ENCODE measurements around the gene GATD1.
"Not testable (repeated sequence)": the region's sequence is repeated elsewhere in the genome, so short reads cannot be mapped to it uniquely, and the experiment has no call there.

GATD1 gene

DNA sequence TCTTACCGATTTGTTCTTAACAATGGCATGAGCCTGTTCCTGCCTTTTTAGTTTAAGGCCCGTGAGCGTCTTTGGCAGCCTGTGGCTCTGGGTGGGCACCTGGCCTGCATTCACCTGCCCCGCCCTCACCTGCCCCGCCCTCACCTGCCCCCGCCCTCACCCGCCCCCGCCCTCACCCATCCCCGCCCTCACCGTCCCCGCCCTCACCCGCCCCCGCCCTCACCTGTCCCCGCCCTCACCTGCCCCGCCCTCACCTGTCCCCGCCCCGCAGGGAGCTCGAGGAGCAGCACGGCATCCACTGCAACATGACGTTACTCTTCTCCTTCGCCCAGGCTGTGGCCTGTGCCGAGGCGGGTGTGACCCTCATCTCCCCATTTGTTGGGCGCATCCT lies 14.2 kb downstream of the GATD1 start:
- DNase-seq, result no peak

DNA sequence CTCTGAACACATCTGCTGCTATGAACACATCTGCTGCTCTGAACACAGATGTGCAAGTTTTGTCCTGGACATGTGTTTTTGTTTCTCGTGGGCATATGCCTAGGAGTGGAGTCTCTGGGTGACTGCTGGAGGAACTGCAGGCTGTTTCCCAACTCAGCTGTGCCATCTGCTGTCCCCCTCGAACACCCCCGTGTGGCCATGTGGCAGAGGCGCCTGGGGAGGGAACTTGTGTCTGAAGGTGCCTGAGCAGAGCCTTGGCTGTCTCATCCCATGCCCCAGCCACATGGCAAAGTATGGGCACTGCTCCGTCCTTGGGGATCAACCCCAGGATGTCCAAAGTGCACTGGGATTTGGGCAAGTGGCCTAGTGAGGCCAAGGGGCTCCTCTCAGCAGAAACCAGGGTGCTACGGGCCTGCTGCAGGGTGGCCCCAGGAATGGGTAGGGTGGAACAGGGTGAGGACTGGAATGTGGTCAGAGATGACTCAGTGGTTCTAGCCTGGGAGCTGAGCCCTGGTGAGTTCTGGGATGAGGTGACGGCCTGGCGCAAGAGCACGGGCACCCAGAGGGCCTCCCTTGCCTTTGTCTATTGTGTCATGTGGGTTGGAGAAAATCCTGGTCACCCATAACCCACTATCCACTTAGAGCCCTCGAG lies 14.7 kb downstream of the GATD1 start:
- DNase-seq, result peak; percentile 70

DNA sequence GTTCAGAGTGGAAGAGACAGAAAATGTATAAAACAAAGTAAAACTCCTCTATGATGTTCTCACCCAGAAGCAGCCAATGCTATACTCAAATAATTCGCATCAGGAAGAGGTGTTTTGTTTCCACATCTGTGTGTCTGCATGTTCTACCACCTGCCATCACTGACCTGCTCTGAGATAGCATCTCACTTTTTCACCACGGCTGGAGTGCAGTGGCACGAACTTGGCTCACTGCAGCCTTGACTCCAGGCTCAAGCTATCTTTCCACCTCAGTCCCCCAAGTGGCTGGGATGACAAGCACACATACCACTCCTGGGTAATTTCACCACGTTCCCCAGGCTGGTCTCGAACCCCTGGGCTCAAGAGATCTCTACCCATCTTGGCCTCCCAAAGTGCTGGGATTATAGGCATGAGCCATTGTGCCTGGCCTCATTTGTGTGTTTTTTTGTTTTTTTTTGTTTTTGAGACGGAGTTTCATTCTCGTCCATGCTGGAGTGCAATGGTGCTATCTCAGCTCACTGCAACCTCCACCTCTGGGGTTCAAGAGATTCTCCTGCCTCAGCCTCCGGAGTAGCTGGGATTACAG lies 15.7 kb downstream of the GATD1 start:
- DNase-seq, result no peak

DNA sequence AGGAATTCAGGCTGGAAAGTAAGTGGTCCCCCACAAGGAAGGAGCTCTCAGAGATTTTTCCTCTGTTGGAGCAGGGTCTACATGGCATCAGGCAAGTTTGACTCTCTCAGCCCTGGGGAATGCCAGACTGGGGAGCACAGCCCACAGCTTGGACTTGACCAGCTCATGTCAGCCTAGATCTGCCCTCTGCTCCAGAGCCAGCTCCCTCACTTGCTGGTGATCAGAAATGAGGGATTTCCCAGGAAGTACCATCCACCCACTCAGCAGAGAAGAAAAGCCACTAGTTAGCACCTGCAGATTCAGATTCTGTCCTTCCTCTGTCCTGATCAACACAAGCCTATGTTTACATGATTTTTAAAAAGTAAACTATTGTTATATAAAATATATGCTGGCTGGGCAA lies 17.1 kb downstream of the GATD1 start:
- DNase-seq, result no peak

DNA sequence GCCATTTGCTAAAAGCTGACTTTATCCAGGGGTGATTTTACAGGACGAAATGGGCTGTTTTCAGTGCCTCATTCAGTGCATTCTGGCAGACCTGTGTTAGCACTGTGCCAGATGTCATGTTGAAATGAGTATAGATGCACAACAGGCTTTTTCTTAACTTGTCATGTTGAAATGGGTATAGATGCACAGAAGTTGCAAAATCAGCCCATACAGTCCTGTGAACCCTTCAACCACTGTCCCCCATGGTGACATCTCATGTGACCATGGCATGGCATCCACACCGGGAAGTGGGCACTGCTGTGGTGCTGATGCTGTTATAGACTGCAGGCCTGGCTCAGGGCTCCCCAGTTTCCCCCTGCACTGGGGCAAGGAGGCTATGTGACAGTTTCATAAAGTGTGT lies 27.6 kb downstream of the GATD1 start:
- no peak for DNase-seq

DNA sequence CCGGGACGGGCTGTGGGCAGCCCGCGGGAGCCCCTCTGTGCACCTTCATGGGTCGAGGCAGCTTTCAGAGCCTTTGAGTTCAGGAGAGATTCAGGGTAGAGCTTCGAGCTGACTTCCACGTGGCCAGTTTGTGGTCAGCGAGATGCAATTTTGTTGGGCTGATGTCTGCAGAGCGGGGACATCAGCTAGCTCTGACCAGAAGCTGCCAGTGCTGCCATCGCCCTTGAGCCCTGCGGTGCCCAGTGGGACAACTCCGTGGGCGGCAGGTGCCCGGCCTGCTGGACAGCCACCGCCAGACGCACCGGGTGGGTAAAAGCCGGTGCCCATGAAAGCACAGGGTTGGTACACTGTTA lies 29.3 kb downstream of the GATD1 start:
- DNase-seq, result no peak

DNA sequence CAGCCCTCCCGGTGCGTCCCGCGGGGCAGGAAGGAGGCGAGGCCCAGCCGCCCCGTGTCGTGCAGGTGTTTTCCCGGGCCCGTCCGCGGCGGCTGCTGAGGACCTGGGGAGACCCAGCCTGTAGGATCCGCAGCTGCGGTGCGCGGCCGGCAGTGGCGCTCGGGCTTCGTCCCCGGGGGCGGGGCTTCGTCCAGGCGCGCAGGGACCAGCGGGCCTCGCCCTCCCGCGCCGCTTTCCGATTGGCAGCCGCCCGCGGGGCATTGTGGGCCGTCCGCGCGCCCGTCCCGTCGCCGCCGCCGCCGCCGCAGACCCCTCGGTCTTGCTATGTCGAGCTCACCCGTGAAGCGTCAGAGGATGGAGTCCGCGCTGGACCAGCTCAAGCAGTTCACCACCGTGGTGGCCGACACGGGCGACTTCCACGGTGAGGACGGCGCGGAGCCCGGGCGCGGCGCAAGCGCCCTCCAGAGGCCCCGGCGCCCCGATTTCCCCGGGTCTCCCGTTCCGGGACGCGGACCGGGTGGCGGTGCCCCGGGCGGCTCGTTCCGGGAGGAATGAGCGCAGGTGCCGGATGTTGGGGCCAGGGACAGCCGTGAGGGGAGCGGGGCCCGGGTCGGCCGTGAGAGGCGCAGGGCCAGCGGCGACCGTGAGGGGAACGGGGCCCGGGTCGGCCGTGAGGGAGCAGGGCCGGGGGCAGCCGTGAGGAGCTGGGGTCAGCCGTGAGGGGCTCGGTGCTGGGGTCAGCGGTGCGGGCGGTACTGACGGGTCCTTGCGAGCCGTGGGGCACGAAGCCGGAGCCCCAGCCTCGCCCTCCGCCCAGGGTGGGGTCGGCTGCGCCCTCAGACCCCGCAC lies 29.9 kb downstream of the GATD1 start, which contains the start of gene TALDO1:
TSS of gene TALDO1 (plus strand) at position 307 of the 849 bp plus-strand sequence. CDS start at position 325, 18 bp downstream.
- DNase-seq, result peak; percentile 87

DNA sequence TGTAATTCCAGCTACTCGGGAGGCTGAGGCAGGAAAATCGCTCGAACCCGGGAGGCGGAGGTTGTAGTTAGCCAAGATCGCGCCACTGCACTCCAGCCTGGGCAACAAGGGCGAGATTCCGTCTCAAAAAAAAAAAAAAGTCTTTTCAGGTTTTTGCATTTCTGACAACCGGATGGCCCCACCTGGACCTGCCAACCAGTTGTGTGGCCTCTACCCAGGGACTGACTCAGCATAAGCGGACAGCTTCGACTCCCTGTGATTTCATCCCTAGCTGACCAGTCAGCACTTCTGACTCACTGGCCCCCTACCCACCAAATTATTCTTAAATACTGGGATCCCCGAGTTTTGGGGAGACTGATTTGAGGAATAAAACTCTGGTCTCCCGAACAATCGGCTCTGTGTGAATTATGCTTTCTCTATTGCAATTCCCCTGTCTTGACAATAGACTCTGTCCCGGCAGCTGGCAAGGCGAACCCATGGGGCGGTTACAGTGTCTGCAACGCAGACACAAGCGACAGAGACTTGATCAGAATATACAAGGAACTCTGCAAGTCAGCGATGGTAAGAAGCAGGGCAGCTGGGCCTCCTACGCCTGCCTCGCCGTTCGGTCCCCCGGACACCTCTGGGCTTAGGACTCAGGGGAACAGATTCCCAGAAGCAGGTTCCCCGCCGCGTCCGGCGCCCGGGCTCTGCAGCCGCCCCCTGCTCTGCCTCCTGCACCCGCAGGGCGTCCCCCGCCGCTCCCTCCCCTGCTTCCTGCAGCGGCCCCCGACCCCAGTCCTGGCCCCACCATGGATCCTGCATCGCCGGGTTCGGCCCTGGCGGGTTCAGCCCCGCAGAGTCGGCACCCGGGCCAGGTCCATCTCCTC lies 30.8 kb downstream of the GATD1 start:
- no peak for DNase-seq

DNA sequence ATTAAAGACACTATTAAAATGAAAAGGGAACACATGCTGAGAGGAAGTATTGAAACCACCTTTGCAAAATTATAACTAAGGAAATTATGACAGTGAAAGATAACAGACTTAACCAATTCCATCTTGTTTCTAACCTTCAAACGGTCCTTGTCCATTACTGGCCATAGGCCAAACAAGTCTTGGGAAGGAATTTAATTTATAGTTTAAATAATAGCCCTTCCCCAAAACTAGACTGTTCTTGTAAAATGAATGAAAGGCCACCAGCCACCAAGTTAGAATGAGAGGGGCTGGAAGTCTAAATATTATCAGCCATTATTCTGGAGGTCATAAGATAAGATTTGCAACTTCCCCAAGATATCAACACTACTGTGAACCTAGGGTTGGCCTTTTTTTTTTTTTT lies 31.9 kb downstream of the GATD1 start:
- no peak for DNase-seq

DNA sequence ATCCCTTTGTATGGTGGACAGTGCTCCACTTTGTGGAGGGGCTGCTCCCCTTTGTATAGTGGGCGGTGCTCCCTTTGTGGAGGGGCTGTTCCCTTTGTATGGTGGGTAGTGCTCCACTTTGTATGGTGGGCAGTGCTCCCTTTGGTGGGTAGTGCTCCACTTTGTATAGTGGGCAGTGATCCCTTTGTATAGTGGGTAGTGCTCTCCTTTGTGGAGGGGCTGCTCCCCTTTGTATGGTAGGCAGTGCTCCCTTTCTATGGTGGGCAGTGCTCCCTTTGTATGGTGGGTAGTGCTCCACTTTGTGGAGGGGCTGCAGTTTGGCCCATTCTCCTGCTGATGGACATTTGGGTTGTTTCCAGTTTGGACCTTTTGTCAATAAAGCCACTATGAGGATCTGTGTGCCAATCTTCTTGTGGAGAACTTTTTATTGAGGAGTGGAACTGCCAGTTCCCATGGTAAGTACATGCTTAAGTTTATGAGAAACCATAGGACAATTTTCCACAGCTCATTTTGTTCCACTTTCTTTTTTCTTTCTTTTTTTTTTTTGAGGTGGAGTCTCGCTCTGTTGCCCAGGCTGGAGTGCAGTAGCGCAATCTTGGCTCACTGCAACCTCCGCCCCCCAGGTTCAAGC lies 34.6 kb downstream of the GATD1 start:
- no peak for DNase-seq

DNA sequence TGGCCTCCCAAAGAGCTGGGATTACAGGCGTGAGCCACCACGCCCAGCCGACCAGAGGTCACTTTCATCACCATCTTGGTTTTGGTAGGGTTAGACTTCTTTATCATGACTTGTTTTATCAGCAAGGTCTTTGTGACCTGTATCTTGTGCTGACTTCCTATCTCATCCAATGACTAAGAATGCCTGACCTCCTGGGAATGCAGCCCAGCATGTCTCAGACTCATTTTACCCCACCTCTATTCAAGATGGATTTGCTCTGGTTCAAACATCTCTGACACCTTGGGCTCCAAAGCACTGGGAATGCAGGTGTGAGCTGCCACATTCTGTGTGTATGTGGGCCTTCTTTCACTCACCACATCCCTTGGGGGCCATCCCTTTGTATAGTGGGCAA lies 35.1 kb downstream of the GATD1 start:
- DNase-seq, result no peak

DNA sequence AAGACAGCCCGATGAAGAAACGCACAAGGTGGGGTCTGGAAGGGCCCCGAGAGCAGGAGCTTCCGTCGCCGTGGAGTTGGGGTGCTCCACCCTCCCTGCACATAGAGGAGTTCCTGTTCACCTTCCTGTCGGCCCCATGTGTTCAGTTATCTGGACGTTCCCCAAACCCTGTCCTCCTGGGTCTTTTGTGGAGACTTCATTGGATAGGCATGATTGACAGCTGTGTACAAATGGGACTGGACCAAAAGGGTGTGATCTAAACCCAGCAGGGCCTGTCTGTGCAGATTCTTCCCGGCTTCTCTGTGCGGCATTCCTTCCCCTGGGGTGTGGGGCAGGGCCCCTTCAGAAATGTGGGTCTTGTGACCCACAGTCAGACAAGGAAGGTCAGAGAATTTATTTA lies 39.4 kb downstream of the GATD1 start:
- not testable (repeated sequence) for DNase-seq

DNA sequence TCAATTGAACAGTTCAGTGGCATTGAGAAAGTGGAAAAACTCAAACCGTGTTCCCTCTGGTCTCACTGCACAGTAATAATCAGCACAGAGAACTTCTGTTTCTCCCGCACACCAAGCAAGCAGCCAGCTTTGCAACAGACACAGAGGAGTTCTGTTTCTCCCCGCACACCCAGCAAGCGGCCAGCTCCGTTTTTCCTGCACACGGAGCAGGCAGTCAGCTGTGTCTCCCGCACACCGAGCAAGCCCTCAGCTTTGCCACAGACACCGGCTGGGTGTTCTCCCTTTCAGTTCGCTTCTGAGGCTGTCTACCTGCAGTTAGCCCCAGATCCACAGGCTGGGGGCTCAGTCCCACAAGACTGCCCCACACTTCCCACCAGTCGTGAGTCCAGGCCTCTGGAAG lies 39.9 kb downstream of the GATD1 start:
- no peak for DNase-seq

DNA sequence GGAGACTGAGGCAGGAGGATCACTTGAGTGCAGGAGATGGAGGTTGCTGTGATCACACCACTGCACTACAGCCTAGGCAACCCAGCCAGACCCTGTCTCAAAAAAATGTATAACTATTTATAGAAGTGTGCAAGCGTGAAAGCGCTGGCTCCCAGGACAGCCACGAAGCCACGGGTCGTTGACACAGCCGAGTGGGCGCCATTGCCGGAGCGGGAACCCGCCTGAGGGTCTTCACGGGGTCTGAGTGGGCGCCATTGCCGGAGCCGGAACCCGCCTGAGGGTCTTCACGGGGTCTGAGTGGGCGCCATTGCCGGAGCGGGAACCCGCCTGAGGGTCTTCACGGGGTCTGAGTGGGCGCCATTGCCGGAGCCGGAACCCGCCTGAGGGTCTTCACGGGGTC lies 42.7 kb downstream of the GATD1 start:
- DNase-seq, result not testable (repeated sequence)

DNA sequence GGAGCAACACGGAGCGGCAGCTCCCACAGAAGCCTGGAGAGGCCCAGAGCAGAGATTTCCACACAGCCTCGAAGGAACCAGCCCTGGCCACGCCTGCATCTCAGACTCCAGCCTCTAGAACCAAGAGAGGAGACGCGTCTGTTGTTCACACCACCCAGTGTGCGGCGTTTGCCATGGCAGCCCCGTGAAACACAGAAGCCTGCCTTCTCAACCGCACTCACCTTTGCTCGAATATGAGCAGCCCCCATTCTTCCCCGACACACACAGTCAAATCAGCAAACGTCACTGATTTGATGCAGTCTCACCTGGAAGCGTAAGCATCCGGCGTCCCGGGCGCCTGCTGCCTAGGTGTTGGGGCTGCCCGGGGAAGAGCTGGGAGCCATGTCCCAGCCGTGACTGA lies 44.2 kb downstream of the GATD1 start:
- DNase-seq, result no peak

DNA sequence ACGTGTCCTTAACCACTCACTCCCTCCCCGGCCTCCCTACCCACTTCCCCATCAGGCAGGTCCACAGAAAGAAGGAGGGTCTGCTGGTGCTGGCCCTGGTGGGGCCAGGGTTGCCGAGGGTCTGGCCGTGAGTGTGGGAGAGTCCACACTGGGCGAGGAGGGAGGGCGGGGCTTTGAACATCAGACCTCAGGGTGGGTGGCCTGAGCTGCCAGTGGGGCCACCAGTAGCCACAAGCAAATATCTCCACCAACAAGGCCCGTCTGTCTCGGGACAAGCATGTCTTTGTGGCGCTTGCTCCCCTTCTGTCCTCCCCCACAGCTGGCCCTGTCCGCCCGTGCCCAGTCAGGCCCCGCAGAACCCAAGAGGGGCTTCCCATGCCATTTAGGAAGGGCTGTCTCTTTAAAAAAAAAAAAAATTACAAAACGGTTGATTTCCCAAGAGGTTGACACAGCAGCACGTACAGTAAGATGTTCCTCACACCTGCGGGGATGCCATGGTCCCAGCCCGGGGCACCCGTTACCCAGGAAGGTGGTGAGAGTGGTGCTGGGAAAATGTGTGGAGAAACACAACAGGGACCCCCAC lies 47.7 kb downstream of the GATD1 start:
- no peak for DNase-seq

DNA sequence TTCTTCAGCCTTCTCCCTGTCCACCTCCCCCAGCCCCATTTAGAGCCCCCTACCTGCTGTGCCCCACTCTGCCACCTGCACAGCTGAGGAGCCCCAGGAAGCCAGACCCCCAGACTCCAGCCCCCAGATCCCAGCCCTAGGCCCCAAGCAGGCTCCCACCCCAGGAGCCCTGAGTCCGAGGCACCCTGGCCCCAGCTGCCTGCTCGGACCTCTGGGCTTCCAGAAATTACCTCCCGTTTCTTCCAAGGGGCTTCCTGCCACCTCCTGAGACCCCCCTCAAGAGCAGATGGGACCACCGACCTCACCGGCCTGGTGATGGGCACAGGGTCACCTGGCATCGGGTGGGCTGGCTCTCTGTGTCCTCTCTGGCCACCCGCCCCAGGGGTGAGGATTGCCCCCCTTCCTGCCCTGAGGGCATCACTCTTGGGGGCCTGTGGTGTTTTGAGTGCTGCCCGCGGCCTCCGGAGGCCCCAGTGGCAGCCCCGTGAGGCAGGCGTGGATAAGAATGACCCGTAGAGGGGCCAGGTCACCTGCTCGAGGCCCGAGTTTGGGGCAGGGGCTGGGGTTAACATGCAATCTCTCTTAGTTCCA lies 48.3 kb downstream of the GATD1 start:
- DNase-seq, result no peak

DNA sequence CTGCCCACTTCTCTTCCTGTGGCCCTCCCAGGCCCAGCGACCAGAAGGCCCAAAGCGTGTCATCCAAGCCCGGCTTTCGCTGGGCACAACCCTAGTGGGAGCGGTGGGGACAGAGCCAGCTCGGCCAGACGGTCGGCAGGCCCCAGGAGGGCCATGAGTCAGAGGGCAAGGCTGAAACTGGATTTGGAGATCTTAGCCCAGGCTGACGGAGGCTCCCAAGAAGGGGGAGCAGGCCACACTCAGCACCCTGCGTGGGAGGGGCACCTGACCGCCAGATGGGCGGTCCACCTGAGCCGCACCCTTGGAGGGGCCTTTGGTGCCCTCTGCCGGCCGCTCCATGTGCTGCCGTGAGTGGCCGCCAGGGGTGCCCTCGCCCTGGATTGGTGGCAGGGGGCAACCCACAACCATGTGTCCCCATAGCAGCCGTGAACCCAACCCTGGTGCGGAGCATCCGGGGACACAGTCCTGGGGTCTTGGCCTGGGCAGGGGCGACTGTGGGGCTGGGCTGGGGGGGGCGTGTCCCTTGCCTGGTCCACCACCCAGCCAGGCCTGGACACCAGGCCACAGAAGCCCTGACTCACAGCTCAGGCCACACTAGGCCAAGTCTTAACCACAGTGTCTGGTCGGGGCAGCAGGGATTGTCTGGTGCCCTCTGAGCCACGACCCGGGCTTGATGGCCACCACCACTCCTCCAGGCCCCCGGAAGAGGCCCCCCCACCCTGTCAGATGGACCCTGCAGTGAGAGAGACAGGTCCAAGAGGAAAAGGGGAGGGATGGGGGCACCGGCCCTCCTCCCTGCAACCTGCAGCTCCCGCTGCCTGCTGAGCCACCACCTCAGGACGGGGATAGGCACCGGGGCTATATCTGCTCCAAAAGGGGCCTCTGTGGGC lies 49.2 kb downstream of the GATD1 start:
- DNase-seq, result peak; percentile 82

DNA sequence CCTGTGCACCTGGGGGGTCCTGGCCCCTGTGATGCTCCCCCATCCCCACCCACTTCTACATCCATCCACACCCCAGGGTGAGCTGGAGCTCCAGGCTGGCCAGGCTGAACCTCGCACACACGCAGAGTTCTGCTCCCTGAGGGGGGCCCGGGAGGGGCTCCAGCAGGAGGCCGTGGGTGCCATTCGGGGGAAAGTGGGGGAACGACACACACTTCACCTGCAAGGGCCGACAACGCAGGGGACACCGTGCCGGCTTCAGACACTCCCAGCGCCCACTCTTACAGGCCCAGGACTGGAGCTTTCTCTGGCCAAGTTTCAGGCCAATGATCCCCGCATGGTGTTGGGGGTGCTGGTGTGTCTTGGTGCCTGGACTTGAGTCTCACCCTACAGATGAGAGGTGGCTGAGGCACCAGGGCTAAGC lies 50.0 kb downstream of the GATD1 start:
- no peak for DNase-seq

Measured in fibroblast of skin of back (primary cell).